GM21367 (cell line): ENCODE measurements around the gene FCHO2.

Source experiments
- ATAC-seq: cut with Tn5 transposase; IDR thresholded peaks from one replicate; pipeline ENCODE4 v1.9.1; 2021; ENCODE audit not compliant: unreplicated experiment

The FCHO2 gene

GRCh38 chr5:73028991-73029595 lies 73.3 kb downstream of the FCHO2 start:
- no peak for ATAC-seq

GRCh38 chr5:73030531-73030930 lies 74.7 kb downstream of the FCHO2 start:
- no peak for ATAC-seq

GRCh38 chr5:73030995-73031394 lies 75.2 kb downstream of the FCHO2 start:
- no peak for ATAC-seq

- ATAC-seq = no peak
Observed at GRCh38 chr5:73031839-73032238, 76.0 kb downstream of the FCHO2 start.

GRCh38 chr5:73032635-73033034 lies 76.8 kb downstream of the FCHO2 start:
- no peak for ATAC-seq

GRCh38 chr5:73037545-73037944 lies 81.7 kb downstream of the FCHO2 start:
- ATAC-seq = no peak

GRCh38 chr5:73039082-73039481 lies 83.2 kb downstream of the FCHO2 start:
- no peak for ATAC-seq

GRCh38 chr5:73042993-73043392 lies 87.2 kb downstream of the FCHO2 start:
- ATAC-seq = no peak

- ATAC-seq = no peak
Observed at GRCh38 chr5:73044546-73044945, 88.7 kb downstream of the FCHO2 start.

- no peak for ATAC-seq
Observed at GRCh38 chr5:73045623-73046022, 89.8 kb downstream of the FCHO2 start.

- ATAC-seq = no peak
Observed at GRCh38 chr5:73061593-73061992, 105.8 kb downstream of the FCHO2 start.

- no peak for ATAC-seq
Observed at GRCh38 chr5:73066466-73066865, 110.6 kb downstream of the FCHO2 start.

- ATAC-seq = no peak
Observed at GRCh38 chr5:73067213-73067612, 111.4 kb downstream of the FCHO2 start.

- ATAC-seq = no peak
Observed at GRCh38 chr5:73081093-73081492, 125.3 kb downstream of the FCHO2 start.

GRCh38 chr5:73088026-73088425 lies 132.2 kb downstream of the FCHO2 start:
- ATAC-seq = no peak

- no peak for ATAC-seq
Observed at GRCh38 chr5:73093943-73094342, 138.1 kb downstream of the FCHO2 start.

GRCh38 chr5:73094415-73094814 lies 138.6 kb downstream of the FCHO2 start:
- no peak for ATAC-seq

GRCh38 chr5:73095564-73096238 lies 139.9 kb downstream of the FCHO2 start:
- no peak for ATAC-seq

- no peak for ATAC-seq
Observed at GRCh38 chr5:73096239-73096575, 140.4 kb downstream of the FCHO2 start.

- no peak for ATAC-seq
Observed at GRCh38 chr5:73097740-73098139, 141.9 kb downstream of the FCHO2 start.

- ATAC-seq = no peak
Observed at GRCh38 chr5:73100109-73100508, 144.3 kb downstream of the FCHO2 start.

- no peak for ATAC-seq
Observed at GRCh38 chr5:73103870-73104299, 148.0 kb downstream of the FCHO2 start.

GRCh38 chr5:73104326-73104725 lies 148.5 kb downstream of the FCHO2 start:
- ATAC-seq = no peak
